ENCODE results near the gene FAM241A. TPM values are rescaled to one million over a fixed set of nuclear protein-coding genes. Genes with fewer than 3 reads are reported as not detected.

Gene FAM241A
- total RNA-seq, 4 donors from 2014 or later: 4.3 to 8.1 (median 4.7) TPM

DNA sequence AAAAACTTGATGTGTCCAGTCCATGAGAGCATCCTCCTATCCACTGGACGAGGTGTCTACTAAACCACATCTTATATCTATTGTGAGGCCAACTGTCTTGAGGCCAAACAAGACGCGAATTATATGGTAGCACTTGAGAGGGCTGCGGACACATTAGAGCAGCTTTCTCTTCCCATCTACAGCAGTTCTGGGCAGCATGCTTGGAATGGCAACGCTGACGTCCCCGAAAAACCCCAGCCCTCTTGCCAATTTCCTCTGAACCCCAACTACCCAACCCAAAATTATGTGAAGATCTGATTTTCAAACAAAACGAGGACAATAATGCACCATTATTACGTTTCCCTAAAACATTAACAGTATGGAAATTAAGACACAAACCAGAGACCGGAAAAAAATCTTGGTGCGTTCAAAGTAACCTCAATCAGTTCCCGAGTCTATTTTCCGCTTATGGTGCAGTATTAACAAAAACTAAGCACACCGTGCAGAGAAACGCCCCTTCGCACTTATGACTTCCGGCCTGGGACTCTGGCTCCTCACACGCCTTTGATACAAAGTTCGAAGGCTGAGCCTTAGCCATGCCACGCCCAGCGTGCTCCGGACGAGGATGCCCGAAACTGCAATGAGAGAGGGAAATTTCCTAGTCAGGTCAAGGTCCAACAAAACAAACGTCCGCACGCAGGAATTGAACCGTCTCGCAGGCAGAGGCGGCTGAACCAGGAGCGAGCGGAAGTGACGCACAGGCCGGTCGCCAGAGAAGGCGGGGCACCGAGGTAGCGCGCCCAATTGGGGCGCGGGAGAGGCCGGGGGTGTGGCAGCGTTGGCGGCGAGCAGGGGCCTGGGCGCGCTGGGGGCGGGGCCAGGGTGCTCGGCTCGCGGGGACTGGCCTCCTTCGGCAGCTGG is 85.9 kb downstream of the FAM241A start:
- Histone ChIP-seq H3K9me3 (no peaks in the 10 kb centered on the region), H3K4me3 (peak overlapping the region; percentile 83 to 95), H3K27ac (peak overlapping the region; percentile 82 to 99 (median 98)), H3K36me3 (no peaks in the 10 kb centered on the region), H3K27me3 (no peaks in the 10 kb centered on the region), H3K4me1 (peaks cover 5 to 37% (median 6%) of the 10 kb centered on the region in 3 donors)
- TF ChIP-seq POLR2AphosphoS5 (IDR thresholded peaks at IDR 0.05) (no peak), POLR2A (IDR thresholded peaks at IDR 0.05) (no peak), CTCF (IDR thresholded peaks at IDR 0.05) (no peak), EP300 (IDR thresholded peaks at IDR 0.05) (no peak)
- ATAC-seq: peak; percentile 97
- WGBS, 2 donors (ENCODE audit: low coverage in 1 of 2): 0 to 4% methylated on average over 8 to 16 of the region's 52 CpGs

GRCh38 chr4:112231779-112232713 is 86.8 kb downstream of the FAM241A start, which contains the start of gene AP1AR:
Gene AP1AR (plus strand): TSS chr4:112231787. CDS start chr4:112232092, 305 bp downstream.
- WGBS, 2 donors (ENCODE audit: low coverage in 1 of 2): 0% methylated on average over 1 to 3 of the region's 70 CpGs
- H3K27me3 ChIP-seq: no peaks in the 10 kb centered on the region
- peak within 1 kb of the TSS; percentile 83 to 95 for H3K4me3 ChIP-seq
- peaks cover 5 to 37% (median 6%) of the 10 kb centered on the region in 3 donors for H3K4me1 ChIP-seq
- ATAC-seq: peak; percentile 76
- H3K27ac ChIP-seq: peak within 1 kb of the TSS; percentile 82 to 99 (median 98)
- peak; percentile 75 for TF ChIP-seq POLR2AphosphoS5 (IDR thresholded peaks at IDR 0.05)
- TF ChIP-seq EP300 (IDR thresholded peaks at IDR 0.05): no peak
- peak in 3 of 4 experiments; percentile 38 to 46 (median 45) for TF ChIP-seq CTCF (IDR thresholded peaks at IDR 0.05)
- peak; percentile 77 to 81 for TF ChIP-seq POLR2A (IDR thresholded peaks at IDR 0.05)
- no peaks in the 10 kb centered on the region for H3K9me3 ChIP-seq
- H3K36me3 ChIP-seq: no peaks in the 10 kb centered on the region

DNA sequence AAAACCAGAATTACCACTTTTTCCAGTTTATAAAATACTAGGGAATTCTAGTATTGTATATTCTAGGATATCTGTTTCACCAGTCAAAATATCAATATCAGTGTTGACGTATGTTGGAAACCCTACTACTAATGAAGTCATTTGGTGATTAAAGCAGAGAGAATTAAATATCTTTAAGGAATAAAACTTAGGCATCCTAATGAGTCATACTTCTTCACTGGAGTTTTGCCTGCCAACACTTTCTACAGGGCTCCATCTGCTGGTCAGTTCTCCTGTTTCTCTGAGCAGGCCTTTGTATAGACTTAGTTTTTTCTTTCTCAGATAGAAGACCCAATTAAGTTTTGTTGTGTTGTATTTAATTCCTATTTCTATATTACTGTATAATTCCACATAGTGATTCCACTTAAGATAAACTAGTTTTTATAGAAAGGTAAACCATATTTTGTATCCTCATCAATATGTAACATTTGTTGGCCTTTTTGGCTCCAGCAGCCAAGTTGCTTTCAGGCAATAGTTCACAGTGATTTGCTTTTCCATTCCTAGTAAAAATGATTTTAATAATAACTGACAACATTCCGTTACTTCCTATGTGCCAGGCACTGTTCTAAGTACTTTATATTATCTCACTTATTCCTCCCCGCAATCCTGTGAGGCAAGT is 89.8 kb downstream of the FAM241A start:
- ATAC-seq: no peak
- peaks cover 5 to 36% (median 6%) of the 10 kb centered on the region in 3 donors for H3K4me1 ChIP-seq
- no peaks in the 10 kb centered on the region for H3K36me3 ChIP-seq
- peak; percentile 59 to 81 (median 77) for TF ChIP-seq CTCF (IDR thresholded peaks at IDR 0.05)
- TF ChIP-seq EP300 (IDR thresholded peaks at IDR 0.05): no peak
- TF ChIP-seq POLR2A (IDR thresholded peaks at IDR 0.05): no peak
- peak; percentile 25 for TF ChIP-seq POLR2AphosphoS5 (IDR thresholded peaks at IDR 0.05)
- 50 to 80% methylated on average over 2 to 3 of the region's 3 CpGs for WGBS, 2 donors (ENCODE audit: low coverage in 1 of 2)
- H3K27me3 ChIP-seq: no peaks in the 10 kb centered on the region
- no peaks in the 10 kb centered on the region for H3K9me3 ChIP-seq
- no peak overlapping the region for H3K4me3 ChIP-seq
- H3K27ac ChIP-seq: no peak overlapping the region

DNA sequence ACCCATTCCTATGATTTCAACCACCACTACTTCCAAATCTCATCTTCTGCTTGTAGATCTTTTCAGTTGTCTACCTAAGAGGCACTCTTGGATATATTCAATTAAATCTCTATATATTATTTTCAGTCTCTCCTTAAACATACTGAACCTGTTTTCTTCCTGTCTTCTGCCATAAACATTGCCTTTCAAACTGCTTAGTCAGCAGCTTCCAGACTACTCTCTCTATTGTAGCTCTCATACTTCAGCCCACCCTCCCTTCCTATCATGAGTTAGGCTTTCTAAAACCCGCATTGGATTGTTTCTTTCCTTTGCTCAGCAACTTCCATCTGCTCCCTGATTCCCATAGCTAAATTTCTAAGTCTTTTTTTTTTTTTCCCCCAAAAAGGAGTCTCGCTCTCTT is 90.8 kb downstream of the FAM241A start:
- H3K4me1 ChIP-seq: peaks cover 5 to 28% (median 6%) of the 10 kb centered on the region in 3 donors
- TF ChIP-seq POLR2AphosphoS5 (IDR thresholded peaks at IDR 0.05) (no peak), CTCF (IDR thresholded peaks at IDR 0.05) (no peak), EP300 (IDR thresholded peaks at IDR 0.05) (no peak), POLR2A (IDR thresholded peaks at IDR 0.05) (no peak)
- H3K4me3 ChIP-seq: no peak overlapping the region
- no peak for ATAC-seq
- WGBS, 2 donors (ENCODE audit: low coverage in 1 of 2): 100% methylated on average over 1 to 2 of the region's 2 CpGs
- H3K36me3 ChIP-seq: no peaks in the 10 kb centered on the region
- no peaks in the 10 kb centered on the region for H3K9me3 ChIP-seq
- no peaks in the 10 kb centered on the region for H3K27me3 ChIP-seq
- H3K27ac ChIP-seq: no peak overlapping the region

Measured in gastroesophageal sphincter (tissue), 4 donors.